Muscle of arm (tissue), 14 donors: ENCODE data around the gene LAP3. TPM values are rescaled to one million over a fixed set of nuclear protein-coding genes. Genes with fewer than 3 reads are reported as not detected.
A peak's percentile ranks its signal among the peaks of the same experiment; 100 is the strongest.
"Not testable (repeated sequence)": the region's sequence is repeated elsewhere in the genome, so short reads cannot be mapped to it uniquely, and the experiment has no call there.

Source experiments
- DNase-seq: peaks from one replicate; pipeline ENCODE4 v3.0.0-alpha.2; 2013
- long read RNA-seq, 11 donors: transcript quantifications; one replicate each; lab custom pipeline, GENCODE V29; 2026
- polyA plus RNA-seq, 12 donors: library from polyadenylated mRNA; unstranded; fragments of 120-200 nt; gene quantifications; one replicate each; pipeline ENCODE4 v1.2.1, GENCODE V29; 2013; ENCODE audit not compliant: insufficient read length in 12 of 12

Gene LAP3
- polyA plus RNA-seq = 10 to 100 TPM in 11 of 12 donors, not detected in 1; 37.7 to 54.0 (median 45.7) TPM
- long read RNA-seq, donor 1, transcript LAP3-201 (13 exons, 2,213 nt) = major isoform, 12 of 31 reads
- long read RNA-seq, donor 1, partial matches to known transcripts = 17 of 31 reads
- long read RNA-seq, donor 1, other reads (novel, unspliced or antisense) = 0 of 31 reads
- long read RNA-seq, donor 2, transcript LAP3-201 (13 exons, 2,213 nt) = major isoform, 6 of 14 reads
- long read RNA-seq, donor 2, partial matches to known transcripts = 6 of 14 reads
- long read RNA-seq, donor 2, other reads (novel, unspliced or antisense) = 0 of 14 reads
- long read RNA-seq, donor 3, transcript LAP3-201 (13 exons, 2,213 nt) = major isoform, 5 of 5 reads
- long read RNA-seq, donor 3, partial matches to known transcripts = 0 of 5 reads
- long read RNA-seq, donor 3, other reads (novel, unspliced or antisense) = 0 of 5 reads
- long read RNA-seq, donor 4, transcript LAP3-201 (13 exons, 2,213 nt) = major isoform, 10 of 10 reads
- long read RNA-seq, donor 4, partial matches to known transcripts = 0 of 10 reads
- long read RNA-seq, donor 4, other reads (novel, unspliced or antisense) = 0 of 10 reads
- long read RNA-seq, donor 5, transcript LAP3-201 (13 exons, 2,213 nt) = major isoform, 22 of 23 reads
- long read RNA-seq, donor 5, partial matches to known transcripts = 0 of 23 reads
- long read RNA-seq, donor 5, other reads (novel, unspliced or antisense) = 0 of 23 reads
- long read RNA-seq, donor 6, transcript LAP3-201 (13 exons, 2,213 nt) = major isoform, 7 of 10 reads
- long read RNA-seq, donor 6, partial matches to known transcripts = 0 of 10 reads
- long read RNA-seq, donor 6, other reads (novel, unspliced or antisense) = 0 of 10 reads
- long read RNA-seq, donor 7, transcript LAP3-208 (4 exons, 689 nt) = major isoform, 5 of 7 reads
- long read RNA-seq, donor 7, partial matches to known transcripts = 0 of 7 reads
- long read RNA-seq, donor 7, other reads (novel, unspliced or antisense) = 0 of 7 reads
- long read RNA-seq, donor 8, transcript LAP3-201 (13 exons, 2,213 nt) = major isoform, 20 of 20 reads
- long read RNA-seq, donor 8, partial matches to known transcripts = 0 of 20 reads
- long read RNA-seq, donor 8, other reads (novel, unspliced or antisense) = 0 of 20 reads
- long read RNA-seq, donor 9, transcript LAP3-201 (13 exons, 2,213 nt) = major isoform, 6 of 6 reads
- long read RNA-seq, donor 9, partial matches to known transcripts = 0 of 6 reads
- long read RNA-seq, donor 9, other reads (novel, unspliced or antisense) = 0 of 6 reads
- long read RNA-seq, donor 10, transcript LAP3-201 (13 exons, 2,213 nt) = major isoform, 15 of 26 reads
- long read RNA-seq, donor 10, partial matches to known transcripts = 9 of 26 reads
- long read RNA-seq, donor 10, other reads (novel, unspliced or antisense) = 0 of 26 reads
- long read RNA-seq, donor 11, transcript LAP3-201 (13 exons, 2,213 nt) = major isoform, 9 of 14 reads
- long read RNA-seq, donor 11, partial matches to known transcripts = 0 of 14 reads
- long read RNA-seq, donor 11, other reads (novel, unspliced or antisense) = 0 of 14 reads

- DNase-seq = peak; percentile 99
Measured at GRCh38 chr4:17576932-17577664, at the start of gene LAP3. LAP3 (plus strand) TSS chr4:17577198; CDS start chr4:17577466, 268 bp downstream.

GRCh38 chr4:17528551-17529165 is 48.3 kb upstream of the LAP3 start:
- no peak for DNase-seq

GRCh38 chr4:17531538-17532285 is 45.3 kb upstream of the LAP3 start:
- no peak for DNase-seq

GRCh38 chr4:17534705-17535104 is 42.3 kb upstream of the LAP3 start:
- DNase-seq = no peak

- DNase-seq = no peak
Measured at GRCh38 chr4:17535242-17535641, 41.8 kb upstream of the LAP3 start.

- no peak for DNase-seq
Measured at GRCh38 chr4:17535906-17536305, 41.1 kb upstream of the LAP3 start.

GRCh38 chr4:17537060-17537459 is 39.9 kb upstream of the LAP3 start:
- not testable (repeated sequence) for DNase-seq

GRCh38 chr4:17544205-17544604 is 32.8 kb upstream of the LAP3 start:
- DNase-seq = no peak

GRCh38 chr4:17544831-17545234 is 32.2 kb upstream of the LAP3 start:
- DNase-seq = no peak

GRCh38 chr4:17545374-17546140 is 31.4 kb upstream of the LAP3 start:
- DNase-seq = no peak

GRCh38 chr4:17546222-17546621 is 30.8 kb upstream of the LAP3 start:
- no peak for DNase-seq

- no peak for DNase-seq
Measured at GRCh38 chr4:17546678-17547077, 30.3 kb upstream of the LAP3 start.

GRCh38 chr4:17550549-17550948 is 26.4 kb upstream of the LAP3 start:
- DNase-seq = no peak

- DNase-seq = no peak
Measured at GRCh38 chr4:17552427-17552826, 24.6 kb upstream of the LAP3 start.

GRCh38 chr4:17554568-17554967 is 22.4 kb upstream of the LAP3 start:
- DNase-seq = no peak

- no peak for DNase-seq
Measured at GRCh38 chr4:17556498-17556897, 20.5 kb upstream of the LAP3 start.

- DNase-seq = no peak
Measured at GRCh38 chr4:17557880-17558279, 19.1 kb upstream of the LAP3 start.

GRCh38 chr4:17558941-17559708 is 17.9 kb upstream of the LAP3 start:
- DNase-seq = no peak
